Hindlimb muscle (tissue), 1 donor: ENCODE results near the gene SBF2. TPM values are rescaled to one million over a fixed set of nuclear protein-coding genes. Genes with fewer than 3 reads are reported as not detected.
"Not testable (repeated sequence)": the region's sequence is repeated elsewhere in the genome, so short reads cannot be mapped to it uniquely, and the experiment has no call there.

Experiments used
- DNase-seq: peaks from one replicate; pipeline ENCODE4 v3.0.0-alpha.2; 2013
- polyA plus RNA-seq: library from polyadenylated mRNA; unstranded; fragments of 120-200 nt; gene quantifications from one replicate; pipeline ENCODE4 v1.2.1, GENCODE V29; 2013; ENCODE audit not compliant: insufficient read length

The SBF2 gene
- polyA plus RNA-seq, 1 donor, result 24.9 TPM

DNA sequence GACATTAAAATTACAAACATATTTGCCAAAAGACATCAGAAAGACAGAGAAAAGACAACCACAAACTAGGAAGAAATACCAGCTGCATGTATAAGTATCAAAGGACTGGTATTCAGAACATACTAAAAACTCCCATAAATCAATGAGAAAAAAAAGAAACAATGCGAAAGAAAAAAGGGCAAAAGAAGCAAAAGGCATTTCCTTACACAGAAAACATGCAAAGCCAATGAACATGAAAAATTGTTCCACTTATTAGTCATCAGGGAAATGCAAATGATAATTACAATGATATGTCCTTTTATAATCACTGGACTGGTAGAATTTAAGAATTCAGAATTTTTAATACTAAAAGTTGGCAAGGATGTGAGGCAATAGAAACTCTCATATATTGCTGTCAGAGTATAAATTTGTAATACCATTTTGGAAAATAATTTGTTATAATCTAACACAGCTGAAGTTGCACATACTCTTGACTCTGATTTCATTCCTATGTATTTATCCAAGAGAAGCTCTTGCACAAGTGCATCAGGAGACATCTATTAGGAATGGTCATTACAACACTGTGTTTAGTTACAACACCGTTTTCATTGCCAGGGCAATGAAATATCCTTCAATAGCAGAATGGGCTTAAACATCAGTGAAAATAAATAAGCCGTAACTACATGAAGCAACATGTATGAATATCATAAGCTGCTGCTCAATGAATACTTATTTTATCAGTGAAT, 350.5 kb downstream of the SBF2 start:
- peak; percentile 67 for DNase-seq

DNA sequence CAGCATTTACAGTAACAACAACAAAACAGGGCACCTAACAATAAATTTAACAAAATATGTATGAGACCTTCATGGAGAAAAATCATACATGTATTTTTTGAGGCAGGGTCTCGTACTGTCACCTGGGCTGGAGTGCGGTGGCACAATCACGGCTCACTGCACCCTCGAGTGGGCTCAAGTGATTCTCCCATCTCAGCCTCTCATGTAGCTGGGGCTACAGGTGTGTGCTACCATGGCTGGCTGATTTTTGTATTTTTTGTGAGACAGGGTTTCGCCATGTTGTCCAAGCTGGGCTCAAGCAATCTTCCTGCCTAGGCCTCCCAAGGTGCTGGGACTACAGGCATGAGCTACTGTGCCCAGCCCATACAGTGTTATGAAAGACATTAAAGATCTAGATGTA, 352.0 kb downstream of the SBF2 start:
- no peak for DNase-seq

DNA sequence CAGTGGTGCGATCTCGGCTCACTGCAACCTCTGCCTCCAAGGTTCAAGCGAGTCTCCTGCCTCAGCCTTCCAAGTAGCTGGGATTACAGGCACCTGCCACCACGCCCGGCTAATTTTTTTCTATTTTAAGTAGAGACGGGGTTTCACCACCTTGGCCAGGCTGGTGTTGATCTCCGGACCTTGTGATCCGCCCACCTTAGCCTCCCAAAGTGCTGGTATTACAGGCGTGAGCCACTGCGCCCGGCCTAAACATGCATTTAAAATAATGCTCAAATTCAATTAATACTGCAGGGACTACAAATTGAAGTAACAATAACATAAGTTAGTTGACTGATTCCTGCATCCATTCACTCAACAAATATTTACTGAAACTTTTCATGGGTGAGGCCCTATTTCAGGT, 354.9 kb downstream of the SBF2 start:
- DNase-seq, result not testable (repeated sequence)

DNA sequence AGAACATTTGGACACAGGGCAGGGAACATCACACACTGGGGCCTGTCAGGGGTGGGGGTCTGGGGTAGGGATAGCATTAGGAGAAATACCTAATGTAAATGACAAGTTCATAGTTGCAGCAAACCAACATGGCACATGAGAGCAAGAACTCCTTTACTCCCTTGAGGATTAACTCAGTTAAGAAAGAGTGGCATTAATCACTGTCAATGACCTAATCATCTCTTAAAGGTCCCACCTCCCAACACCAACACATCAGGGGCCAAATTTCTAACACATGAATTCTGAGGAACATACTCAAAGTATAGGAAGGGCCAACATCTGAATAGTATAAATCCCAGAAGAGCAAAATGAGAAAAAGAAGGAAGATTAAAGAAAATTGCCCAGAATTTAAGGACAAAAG, 357.3 kb downstream of the SBF2 start:
- no peak for DNase-seq

DNA sequence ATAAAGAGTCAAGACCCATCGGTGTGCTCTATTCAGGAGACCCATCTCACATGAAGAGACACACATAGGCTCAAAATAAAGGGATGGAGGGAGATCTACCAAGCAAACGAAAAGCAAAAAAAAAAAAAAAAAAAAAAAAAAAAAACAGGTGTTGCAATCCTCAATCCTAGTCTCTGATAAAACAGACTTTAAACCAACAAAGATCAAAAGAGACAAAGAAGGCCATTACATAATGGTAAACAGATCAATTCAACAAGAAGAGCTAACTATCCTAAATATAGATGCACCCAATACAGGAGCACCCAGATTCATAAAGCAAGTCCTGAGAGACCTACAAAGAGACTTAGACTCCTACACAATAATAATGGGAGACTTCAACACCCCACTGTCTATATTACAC, 361.2 kb downstream of the SBF2 start:
- DNase-seq, result not testable (repeated sequence)

DNA sequence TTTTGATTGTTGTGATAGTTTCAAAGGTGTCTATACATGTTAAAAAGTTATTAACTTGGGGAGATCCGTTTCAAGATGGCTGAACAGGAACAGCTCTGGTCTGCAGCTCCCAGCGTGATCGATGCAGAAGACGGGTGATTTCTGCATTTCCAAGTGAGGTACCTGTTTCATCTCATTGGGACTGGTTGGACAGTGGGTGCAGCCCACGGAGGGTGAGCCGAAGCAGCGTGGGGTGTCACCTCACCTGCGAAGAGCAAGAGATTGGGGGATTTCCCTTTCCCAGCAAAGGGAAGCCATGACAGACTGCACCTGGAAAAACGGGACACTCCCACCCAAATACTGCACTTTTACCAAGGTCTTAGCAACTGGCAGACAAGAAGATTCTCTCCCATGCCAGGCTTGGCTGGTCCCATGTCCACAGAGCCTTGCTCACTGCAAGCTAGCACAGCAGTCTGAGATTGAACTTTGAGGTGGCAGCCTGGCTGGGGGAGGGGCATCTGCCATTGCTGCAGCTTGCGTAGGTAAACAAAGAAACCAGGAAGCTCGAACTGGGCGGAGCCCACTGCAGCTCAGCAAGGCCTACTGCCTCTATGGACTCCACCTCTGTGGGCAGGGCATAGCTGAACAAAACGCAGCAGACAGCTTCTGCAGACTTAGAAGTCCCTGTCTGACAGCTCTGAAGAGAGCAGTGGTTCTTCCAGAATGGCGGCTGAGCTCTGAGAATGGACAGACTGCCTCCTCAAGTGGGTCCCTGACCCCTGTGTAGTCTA, 363.3 kb downstream of the SBF2 start:
- DNase-seq, result not testable (repeated sequence)

DNA sequence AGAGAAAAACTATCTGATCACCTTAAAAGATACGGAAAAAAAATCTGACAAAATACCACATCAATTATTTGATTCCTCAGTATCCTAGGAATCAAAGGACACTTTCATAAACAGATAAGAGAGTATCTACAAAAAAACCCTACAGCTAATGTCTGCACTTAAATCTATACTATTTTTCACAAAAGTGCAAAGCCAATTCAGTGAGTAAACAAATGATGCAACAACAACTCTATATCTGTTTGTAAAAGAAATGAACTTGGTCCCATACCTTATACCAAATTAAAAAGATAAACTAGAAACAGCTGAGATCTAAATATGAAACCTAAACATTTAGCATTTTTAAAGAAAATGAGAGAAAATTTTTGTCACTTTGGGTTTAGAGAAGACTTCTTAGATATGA, 366.3 kb downstream of the SBF2 start:
- no peak for DNase-seq

DNA sequence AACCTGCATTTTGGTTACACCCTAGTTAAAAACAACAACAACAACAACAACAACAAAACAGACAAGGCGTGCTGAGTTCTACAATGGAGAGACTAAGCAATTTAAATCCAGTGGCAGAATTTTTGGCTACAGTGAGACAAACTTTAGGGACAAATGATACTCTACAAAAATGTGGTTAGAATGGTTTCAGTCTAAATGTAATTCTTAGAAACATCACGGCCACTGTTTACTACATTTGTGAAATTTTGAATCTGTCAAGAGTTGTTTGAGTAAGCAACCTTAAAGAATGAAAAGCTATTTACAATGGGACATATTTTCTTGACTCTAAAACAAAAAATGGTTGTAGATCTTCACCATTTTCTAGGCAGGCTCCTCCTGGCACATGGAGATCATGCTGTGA, 370.7 kb downstream of the SBF2 start:
- DNase-seq, result no peak

DNA sequence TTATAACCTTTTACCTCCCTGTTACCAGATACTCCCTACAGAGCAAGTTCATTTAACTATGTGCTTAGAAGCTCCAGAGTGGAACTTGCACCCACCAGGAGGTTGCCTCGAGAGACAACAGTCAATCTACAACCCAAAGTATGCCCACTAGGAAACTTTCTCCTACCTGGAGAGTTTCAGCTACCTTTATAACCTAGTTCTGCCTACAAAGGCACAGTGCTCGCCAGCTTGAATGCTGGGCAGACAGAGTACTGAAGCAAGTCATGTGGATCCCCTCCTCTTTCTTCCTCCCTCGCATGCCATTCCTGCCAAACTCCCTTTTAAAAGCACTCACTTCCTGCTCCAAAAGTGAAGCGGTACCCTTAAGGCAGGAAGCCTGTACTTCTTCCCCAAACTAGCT, 371.2 kb downstream of the SBF2 start:
- DNase-seq, result no peak

DNA sequence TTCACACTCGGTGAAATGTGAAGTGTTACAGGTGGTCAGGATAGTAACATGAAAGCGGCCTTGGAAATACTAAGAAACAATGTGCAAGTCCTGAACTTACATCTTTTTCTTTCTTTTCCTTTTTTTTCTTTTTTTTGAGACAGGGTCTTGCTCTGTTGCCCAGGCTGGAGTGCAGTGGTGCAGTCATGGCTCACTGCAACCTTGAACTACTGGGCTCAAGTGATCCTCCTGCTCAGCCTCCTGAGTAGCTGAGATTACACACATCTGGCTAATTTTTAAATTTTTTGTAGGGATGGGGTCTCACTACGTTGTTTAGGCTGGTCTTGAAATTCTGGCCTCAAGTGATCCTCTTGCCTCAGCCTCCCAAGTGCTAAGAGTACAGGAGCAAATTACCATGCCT, 377.5 kb downstream of the SBF2 start:
- no peak for DNase-seq

DNA sequence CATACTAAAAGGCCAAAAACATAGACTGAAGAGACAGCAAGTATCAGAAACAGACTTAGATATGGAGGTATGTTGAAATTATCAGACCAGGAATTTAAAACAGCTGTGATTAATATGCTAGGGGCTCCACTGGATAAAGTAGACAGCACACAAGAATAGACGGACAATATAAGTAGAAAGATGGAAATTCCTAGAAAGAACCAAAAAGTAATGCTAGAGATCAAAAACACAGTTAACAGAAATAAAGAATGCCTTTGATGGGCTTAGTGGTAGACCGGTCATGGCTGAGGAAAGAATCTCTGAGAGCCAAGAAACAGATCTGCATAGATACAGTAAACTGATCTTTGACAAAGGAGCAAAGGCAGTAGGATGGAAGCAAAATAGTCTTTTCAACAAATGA, 380.0 kb downstream of the SBF2 start:
- no peak for DNase-seq

DNA sequence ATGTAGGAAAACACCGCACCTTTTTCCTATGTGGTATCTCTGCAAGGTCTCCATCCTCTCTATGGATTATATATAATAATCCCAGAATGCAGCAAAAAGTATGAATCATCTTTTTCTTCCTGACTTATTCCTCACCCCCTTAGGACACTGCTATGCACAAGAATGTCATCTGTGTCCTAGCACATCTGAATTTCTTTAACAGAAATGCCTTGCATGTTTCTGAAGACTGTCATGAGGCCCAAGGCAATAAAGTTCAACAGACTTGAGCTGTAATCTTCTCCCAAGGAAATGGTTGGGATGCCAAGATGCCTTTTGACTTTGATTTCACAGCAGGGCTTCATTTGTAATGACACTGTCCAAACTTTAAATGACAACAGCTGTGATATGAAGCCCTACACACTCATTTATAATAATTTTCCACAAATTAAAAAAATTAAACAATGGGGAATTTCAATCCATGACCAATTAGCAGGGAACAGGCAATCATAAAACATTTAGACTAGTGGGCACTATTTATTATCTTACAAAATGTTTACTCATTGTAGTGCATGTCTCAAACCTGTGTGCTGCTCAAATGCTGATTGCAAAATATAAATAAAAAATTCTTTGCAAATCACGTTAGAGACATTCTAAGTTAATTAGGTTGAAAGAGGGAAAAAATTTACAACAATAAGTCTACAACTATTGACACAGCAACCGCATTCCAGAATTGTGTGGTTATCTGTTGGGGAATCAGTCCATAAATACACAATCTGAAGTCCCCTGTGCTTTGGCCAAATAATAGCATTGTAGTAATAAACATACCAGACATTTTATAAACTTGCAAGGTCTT, 387.8 kb downstream of the SBF2 start:
- peak; percentile 15 for DNase-seq

DNA sequence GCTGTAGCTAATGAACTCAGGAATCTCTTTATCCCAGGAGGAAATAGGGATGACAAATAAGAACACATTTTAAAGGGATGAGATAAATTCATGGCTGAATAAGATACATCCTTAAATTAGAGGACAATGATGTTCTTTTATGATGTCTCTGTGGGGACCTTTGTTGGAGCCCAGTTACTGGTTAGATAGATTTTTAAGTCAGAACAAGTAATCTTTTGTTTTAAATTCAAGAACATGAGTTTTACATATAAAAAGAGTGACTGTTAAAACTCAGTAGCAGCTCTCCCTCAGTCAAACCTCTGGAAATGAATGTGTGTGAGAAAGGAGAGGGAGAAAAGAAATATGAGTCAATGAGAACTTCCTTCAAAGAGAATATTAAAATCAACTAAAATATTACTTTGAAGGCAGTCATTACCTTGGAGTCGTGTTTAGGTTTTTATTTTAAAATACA, 388.5 kb downstream of the SBF2 start:
- no peak for DNase-seq

DNA sequence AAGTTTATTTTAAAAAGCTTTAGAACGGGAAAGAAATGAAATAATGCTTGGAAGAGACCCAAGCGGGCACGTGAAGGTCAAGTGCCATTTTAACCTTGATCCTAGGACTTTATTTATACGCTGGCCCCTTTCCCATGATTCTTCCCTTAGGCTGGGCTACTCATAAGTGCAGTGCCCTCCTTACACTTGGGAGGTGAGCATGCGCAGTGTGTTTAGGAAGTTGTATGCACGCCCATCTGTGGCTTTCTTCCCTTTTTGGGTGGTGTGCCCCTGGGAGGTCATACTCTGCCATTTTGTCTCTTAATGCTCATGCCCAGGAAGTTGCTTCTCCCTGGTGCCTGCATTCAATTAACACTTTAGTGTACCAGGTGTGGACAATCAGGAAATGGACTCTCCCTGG, 390.4 kb downstream of the SBF2 start:
- DNase-seq, result no peak

DNA sequence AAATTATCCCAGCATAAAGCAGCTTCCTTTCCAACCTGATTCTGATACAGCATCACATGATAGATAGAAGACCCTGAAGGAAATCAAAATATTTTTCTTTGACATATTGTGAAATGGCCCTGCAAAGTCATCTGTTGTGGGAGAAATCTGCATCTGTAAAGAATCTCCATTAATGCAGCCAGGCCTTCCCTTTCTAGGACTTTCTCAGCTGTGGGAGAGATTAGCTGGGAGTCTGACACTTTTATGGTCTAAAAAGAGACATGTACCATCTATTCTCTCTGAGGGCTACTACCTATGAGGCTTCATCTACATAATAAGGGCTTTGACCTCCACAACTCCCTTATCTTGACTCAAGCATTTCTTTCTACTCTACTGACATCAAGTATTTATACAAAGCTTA, 392.1 kb downstream of the SBF2 start:
- DNase-seq, result no peak

DNA sequence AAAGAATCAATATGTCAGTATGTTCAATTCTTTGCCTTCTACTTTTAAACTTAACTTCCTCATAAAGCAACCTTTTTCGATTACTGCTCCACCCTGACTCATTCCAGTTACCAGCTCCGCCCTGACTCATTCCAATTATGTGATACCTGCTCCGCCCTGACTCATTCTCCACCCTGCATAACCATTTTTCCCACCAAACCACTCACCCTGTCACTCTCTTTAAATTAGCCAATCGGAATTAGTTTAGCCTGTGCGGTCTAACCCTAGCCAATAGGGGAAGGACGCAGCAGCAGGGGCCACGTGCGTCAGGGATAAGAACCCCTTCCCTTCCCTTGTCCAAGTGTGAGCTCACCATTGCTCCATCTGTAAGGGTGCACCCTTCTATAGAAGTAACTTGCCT, 393.8 kb downstream of the SBF2 start:
- DNase-seq, result not testable (repeated sequence)

DNA sequence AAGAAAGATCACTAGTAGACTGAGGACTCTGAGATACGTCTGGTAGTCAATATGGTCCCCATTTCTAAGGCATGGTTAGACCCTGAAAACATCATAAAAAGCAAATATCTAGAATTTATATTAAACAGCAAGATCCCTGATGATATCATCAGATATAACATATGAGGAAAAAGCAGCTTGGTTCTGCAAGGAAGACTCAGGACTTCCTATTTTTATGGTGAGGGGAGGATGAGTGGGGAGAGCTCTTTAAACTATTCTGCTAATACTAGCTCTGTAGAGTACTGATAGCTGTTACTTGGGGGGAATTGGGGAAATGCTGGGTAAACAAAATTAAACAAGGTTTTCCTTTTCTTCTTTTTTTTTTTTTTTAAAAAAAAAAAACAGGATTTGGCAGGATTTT, 394.3 kb downstream of the SBF2 start:
- DNase-seq, result no peak

DNA sequence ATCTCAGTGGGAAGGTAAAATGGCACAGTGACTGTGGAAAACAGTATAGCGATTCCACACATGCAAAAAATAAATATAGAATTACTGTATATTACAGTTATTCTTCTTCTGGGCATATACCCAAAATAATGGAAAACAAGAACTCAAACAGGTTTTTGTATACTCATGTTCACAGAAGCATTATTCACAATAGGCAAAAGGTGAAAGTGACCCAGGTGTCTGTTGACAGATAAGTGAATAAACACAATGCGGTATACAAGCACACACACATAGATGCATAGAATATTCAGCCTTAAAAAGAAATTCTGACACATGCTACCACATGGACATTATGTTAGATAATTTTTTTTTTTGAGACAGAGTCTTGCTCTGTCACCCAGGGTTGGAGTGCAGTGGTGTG, 397.1 kb downstream of the SBF2 start:
- no peak for DNase-seq

DNA sequence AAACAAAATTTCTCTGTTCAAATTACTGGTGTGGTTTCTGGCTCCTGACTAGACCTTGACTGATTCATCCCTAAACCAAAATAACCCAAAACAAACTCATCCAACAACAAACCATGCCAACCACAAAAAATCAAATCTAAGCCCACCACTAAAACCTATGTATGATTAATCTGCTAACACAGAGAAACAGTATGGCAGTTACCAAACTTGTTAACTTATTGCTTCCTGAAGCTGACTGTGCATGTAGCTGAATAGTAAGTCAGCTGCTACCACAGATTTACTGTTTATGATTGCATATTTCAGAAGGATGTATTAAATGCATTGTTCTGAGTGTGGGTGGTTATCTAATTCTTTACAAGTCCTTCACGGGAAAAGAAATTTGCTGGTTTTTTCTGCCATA, 399.0 kb downstream of the SBF2 start:
- DNase-seq, result no peak

DNA sequence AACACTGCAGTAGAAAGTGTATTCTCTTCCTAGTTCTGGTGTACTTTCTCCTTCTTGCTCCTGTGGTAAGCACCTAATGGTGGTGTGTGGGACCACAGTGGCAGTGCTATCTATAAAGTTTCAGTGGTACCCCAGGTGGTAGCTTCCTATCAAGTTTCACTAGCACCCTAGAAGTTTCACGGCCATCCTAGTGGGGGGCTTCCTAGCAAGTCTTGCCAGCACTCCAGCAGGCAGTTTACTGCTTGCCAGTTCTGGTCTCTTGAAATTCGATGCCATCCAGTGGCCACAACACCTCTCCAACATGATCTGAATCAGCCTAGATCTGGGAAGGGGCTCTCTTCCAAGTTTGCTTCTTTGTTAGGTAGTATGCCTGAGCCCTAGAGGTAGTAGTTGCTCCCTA, 400.5 kb downstream of the SBF2 start:
- DNase-seq, result no peak

DNA sequence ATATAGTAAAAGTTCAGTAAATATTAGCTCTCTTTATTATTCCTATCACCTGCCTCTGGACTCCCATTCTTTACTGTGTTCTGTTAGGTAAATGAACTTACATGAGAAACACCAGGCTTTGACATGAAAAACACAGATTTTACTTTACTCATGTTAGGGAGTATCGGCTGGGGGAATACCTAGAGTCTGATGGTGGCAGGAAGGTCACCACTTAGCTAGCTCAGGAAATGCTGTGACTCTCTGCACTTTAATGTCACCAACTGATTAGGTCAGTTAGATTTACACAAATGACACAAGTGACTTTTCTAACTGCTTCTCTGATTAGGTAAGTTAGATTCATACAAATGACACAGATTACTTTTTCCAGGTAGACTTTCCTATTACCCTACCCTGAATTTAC, 405.1 kb downstream of the SBF2 start:
- DNase-seq, result no peak

DNA sequence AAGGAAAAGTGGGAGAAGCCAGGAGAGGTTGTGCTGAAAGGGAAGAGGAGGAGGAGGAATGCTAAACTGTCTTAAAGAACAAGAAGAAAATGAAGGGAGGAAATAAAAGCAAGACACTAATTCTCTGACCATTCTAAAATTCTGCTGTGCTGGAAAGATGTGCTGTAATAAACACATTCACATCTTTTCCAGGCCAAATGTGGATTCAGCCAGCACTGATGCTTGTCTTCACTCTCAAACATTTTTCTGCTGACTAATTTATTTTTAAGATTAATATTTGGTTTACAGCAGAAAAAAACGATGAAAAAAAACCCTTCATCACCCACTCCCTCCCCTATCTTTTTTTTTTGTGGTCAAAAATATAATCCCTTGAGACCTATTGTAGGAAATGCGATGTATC, 406.5 kb downstream of the SBF2 start:
- DNase-seq, result no peak

DNA sequence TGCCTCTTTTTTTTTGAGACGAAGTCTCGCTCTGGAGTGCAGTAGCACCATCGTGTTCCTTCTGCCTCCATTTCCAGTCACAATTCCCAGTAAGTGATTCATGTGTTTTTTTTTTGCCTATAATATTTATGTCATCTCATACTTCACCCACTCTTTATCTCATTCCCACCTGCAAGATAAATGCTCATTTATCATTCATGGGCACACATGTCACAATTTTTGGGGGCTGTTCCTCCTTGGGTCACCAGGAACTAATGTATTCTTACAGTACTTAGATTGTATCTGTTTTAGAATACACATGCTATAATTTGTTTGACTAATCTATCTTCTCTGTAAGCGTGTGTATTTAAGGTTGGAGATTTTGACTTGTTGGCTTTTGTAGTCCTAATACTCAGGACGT, 407.4 kb downstream of the SBF2 start:
- DNase-seq, result no peak
